ENCODE data around the gene KCNG2. TPM values are rescaled to one million over a fixed set of nuclear protein-coding genes. Genes with fewer than 3 reads are reported as not detected.

KCNG2 gene
- total RNA-seq, 4 donors from 2014 or later, result 0.44 TPM; not detected in 3

DNA sequence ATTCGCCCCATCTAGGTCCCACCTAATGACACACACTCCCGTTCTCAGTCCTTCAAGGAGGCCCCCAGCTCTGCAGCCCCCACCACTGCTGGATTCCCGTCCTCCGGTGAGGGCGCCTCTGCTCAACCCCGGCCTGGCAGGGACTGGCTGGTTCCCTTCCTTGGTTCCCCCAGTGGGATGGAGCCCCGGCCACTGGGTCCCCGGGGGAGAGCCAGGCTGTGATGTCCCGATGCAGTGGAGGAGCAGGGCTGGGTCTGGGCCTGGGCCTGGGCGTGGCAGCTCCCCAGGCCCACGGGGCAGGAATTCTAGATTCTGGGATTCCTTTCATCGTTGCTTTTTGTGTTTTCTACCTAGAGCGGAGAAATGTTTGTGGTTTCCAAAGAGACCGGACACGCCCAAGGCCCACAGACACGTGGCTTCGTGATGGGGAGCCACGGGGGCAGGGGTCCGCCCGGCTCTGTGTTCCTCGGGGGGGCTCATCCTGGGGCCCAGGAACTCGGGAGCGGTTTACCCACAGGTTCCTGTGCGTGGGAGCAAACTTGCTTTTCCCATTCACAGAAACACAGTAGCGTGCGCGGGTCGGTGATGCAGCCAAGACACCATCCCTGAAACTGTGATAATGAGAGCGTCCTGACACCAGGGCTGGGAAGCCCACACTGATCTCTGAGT, 86.7 kb downstream of the KCNG2 start:
- TF ChIP-seq, protein P1, sequence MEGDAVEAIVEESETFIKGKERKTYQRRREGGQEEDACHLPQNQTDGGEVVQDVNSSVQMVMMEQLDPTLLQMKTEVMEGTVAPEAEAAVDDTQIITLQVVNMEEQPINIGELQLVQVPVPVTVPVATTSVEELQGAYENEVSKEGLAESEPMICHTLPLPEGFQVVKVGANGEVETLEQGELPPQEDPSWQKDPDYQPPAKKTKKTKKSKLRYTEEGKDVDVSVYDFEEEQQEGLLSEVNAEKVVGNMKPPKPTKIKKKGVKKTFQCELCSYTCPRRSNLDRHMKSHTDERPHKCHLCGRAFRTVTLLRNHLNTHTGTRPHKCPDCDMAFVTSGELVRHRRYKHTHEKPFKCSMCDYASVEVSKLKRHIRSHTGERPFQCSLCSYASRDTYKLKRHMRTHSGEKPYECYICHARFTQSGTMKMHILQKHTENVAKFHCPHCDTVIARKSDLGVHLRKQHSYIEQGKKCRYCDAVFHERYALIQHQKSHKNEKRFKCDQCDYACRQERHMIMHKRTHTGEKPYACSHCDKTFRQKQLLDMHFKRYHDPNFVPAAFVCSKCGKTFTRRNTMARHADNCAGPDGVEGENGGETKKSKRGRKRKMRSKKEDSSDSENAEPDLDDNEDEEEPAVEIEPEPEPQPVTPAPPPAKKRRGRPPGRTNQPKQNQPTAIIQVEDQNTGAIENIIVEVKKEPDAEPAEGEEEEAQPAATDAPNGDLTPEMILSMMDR (IDR thresholded peaks at IDR 0.05; ENCODE audit: low read depth), result no peak

DNA sequence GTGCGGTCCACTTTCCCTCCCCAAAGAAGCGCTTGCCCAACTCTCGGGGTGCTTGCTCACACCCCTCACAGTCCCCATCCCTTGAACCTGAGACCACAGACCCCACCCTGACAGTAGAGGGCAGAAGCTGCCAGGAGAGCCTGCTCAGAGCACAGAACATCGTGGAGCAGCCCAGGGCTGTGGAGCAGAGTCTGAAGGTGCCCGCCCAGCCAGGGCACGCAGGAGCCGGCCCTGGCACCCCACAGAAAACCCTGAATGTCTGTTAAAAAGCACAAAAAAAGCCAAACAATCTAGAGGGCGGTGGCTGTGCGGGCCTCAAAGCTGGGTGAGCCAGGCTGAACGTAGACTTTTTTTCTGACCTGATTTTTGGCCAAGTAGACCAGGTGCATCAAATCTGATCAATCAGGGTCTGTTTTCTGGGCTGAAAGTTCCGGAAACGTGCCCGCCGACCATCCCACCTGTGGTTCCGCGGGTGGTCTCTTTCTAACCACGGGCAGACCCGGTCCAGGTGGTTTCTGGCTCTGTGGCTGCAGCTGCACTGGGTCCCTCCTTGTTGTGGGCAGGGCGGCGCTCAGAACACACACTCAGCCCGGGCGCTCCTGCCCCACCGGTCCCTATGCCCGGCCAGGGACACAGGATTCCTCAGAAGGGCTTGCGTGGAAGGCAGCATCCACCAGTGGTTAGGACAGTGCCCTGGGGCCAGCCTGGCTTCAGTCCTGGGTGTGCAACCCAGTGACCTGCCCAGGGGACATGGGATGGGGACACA, 87.4 kb downstream of the KCNG2 start:
- TF ChIP-seq, protein P1 (IDR thresholded peaks at IDR 0.05; ENCODE audit: low read depth), result no peak

DNA sequence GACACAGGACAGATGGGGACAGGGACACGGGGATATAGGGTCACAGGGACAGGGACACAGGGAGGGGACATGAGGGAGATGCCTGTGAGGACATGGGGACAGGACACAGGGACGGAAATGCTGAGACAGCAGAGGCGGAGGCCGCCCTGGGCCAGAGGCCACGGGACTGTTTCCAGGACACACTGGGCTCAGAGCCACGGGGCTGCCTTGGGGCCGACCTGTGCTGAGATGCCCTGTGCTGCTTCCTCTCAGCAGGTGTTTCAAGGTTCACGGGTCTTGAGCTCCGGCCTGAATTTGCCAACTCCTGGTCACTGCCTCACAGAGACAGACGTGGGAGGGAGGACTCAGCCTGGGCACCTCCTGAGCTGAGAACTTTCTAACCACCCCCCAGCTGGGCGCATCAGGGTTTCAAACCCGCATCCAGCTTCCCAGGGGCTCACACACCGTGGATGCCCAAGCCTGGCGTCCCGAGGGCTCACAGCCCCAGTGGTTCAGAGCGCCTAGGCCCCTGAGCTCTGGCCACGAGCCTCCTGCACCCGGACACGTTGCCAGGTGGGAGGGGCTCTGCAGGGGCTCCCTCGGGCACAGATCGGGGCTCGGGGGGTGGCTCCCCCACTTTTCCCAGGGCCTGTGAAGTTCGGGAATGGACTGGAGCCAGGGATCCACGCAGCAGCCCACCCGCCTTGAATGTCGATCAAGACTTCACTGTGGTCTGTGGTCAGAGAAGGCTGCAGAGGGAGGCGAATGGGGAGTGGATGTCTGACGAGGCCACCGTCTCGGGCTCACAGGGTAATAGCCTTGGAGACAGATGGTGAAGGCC, 89.7 kb downstream of the KCNG2 start:
- TF ChIP-seq, protein P1 (IDR thresholded peaks at IDR 0.05; ENCODE audit: low read depth), result no peak

DNA sequence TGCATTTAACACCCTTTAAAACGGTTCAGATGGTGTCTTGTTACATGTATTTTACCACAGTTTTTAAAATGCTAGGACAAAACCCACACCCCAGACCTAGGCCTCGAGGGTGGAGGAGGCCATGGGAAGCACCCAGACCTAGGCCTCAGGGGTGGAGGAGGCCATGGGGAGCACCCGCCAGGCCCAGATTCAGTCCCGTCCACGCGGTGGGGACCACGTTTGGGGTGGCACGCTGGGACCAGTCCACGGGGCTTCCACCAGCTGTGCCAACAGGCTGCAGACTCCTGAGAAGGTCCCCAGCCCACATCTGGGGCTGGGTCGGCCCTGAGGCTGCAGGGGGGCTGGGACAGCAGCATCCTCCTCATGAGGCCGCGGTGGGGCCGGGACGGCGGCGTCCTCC, 90.3 kb downstream of the KCNG2 start:
- TF ChIP-seq, protein P1 (IDR thresholded peaks at IDR 0.05; ENCODE audit: low read depth), result no peak

DNA sequence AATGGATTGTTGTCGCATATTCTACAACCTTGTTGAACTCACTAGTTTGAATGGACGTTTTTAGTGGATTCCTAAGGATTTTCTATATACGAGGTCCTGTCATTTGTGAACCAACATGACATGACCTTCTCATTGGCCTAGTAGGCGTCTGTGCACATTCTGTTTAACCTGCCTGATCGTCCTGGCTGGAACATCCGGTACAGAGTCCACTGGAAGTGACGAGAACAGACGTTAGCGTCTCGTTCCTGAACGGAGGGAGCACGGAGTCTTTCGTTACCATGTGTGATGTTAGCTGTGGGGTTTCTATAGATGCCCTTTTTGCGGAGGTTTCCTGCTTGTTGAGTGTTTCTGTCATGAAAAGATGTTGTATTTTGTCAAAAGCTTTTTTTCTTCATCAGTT, 91.8 kb downstream of the KCNG2 start:
- TF ChIP-seq, protein P1 (IDR thresholded peaks at IDR 0.05; ENCODE audit: low read depth), result no peak

DNA sequence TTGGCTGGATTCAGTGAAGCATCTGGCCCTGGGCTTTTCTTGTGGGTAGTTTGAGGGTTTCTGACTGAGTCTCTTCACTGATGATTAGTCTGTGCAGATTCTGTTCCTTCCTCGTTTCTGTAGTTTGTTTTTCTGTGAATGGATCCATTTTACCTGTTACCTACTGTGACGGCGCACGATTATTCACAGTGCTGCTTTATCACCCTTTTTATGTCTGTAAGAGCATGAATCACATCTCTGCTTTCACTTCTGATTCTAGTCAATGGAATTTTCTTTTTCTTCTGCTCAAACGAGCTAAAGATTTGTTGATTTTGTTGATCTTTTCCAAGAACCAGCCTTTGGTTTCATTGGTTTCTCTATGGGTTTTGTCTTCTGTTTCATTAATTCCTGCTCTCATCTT, 92.9 kb downstream of the KCNG2 start:
- TF ChIP-seq, protein P1 (IDR thresholded peaks at IDR 0.05; ENCODE audit: low read depth), result no peak

DNA sequence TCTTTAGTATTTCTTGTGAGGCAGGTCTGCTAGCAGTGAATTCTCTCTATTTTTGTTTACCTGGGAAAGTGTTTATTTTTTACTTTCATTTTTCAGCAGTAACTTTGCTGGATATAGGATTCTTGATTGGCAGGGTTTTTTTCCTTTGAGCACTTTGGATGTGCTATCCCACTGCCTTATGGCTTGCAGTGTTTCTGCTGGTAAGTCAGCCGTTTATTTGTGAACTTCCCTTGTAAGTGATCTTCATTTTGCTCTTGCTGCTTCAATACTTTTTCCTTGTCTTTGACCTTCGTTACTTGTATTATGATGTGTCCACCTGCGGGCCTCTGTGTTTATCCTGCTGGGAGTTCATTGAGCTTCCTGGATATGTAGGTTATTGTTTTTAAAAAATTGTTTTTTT, 99.0 kb downstream of the KCNG2 start:
- TF ChIP-seq, protein P1 (IDR thresholded peaks at IDR 0.05; ENCODE audit: low read depth), result no peak
